DMS 273 (cell line): Measurements from ENCODE around the gene CERT1.
A peak's percentile ranks its signal among the peaks of the same experiment; 100 is the strongest.
"Not testable (repeated sequence)": the region's sequence is repeated elsewhere in the genome, so short reads cannot be mapped to it uniquely, and the experiment has no call there.

Experiments
- DNase-seq: peaks from one replicate; lab custom pipeline; 2025; ENCODE audit not compliant: unreplicated experiment; lab: John Stamatoyannopoulos, UW

Gene CERT1

DNA sequence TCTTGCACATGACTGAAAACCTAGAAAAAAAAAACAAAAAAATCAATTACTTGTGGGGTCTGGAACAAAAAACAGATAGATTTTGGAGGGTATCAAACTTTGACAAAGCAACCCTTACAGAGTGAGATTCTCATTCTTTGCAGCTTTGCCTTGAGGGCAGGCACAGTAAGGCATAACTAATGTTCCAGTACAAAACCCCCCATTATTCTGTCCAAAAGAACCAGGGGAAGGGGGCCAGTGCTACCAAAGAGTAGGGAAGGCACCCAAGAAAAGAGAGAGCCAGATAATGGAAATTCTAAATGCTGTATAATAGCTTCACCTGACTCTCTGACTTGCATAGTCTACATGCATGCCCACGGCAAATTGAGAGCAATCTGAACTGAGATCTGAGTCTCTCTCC, 13.2 kb upstream of the CERT1 start:
- peak; percentile 23 for DNase-seq

DNA sequence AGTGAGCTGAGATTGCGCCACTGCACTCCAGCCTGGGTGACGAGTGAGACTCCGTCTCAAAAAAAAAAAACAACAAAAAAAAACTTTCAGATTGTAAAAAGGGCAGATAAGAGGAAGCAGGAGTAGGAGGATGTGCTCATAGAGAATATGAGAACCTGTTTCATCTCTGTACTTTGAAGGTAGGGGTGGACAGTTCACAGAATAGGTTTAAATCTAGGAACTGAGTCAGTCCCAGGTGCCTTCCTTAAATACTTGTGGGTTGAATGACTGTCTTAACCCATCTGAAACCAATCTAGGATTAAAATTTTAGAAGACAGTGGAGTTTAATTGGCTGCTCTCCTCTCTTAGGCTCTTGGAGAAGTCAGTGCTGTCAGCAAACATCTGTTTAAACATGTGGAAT, 12.6 kb upstream of the CERT1 start:
- DNase-seq: no peak

DNA sequence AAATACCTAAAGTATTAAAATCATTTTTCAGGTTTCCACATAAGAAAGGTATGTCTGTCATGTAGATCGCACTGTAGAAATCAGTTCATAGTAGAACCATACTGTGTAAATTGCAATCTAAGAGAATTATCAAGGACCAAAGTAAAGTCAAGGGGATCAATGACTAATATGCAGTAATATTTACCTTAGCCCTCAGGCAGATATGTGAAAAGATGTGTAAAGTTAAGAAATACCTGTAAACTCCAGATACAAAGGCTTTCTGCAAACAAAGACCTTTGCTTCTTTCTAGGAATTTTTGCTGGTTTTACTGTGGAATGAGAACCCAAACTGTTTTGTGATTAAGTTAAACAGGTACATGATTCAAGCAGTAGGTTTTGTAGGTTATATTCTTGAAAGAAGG, 11.8 kb upstream of the CERT1 start:
- DNase-seq: no peak

DNA sequence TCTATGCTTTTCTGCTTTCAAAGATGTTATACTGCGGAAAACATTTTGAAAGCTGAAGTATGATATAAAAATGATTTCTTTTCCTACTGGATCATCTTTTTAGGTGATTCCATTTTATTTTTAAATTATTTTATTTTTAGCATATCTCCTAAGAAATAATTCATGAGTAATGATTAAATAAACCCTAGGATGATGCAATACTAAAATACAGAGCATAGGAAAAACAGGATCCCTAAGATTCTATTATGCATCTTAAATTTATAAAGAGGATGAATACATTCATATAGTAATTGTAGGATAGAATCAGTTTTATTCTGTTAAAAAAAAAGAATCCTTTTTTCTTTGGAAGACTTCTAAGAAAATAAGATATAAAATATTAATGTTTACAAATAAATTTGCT, 11.1 kb upstream of the CERT1 start:
- DNase-seq: no peak

DNA sequence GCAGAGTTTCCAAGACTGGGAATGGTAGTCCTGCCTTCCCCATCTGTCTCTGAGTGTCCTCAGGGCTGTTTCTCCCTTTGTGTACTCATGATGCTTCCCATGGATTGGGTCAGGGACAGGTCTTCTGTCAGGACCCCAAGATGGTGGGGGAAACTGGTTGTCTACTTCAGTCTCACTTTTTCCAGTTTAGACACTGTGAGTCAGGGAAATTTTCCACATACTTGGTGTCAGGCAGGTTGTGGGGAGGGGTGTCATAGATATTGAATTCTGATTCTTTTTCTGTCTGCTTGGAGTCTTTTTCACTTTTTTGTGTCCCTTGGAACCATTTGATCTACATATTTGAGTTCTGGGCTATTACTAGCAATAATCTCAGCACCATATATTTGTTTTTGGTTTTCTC, 10.6 kb upstream of the CERT1 start:
- DNase-seq: no peak

DNA sequence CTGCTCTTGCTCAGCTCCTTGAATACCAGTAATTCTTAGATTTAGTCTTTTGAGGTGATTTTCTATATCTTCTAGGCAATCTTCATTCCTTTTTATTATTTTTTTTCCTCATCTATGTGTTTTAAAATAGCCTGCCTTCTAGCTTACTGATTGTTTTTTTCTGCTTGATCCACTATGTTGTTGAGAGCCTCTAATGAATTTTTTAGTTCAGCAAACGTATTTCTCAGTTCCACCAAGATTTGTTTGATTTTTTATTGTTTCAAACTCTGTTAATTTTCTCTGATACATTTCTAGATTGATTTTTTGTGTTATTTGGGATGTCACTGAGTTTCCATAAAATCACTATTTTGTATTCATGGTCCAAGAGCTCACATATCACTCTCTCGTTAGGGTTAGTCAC, 9.8 kb upstream of the CERT1 start:
- DNase-seq: no peak

DNA sequence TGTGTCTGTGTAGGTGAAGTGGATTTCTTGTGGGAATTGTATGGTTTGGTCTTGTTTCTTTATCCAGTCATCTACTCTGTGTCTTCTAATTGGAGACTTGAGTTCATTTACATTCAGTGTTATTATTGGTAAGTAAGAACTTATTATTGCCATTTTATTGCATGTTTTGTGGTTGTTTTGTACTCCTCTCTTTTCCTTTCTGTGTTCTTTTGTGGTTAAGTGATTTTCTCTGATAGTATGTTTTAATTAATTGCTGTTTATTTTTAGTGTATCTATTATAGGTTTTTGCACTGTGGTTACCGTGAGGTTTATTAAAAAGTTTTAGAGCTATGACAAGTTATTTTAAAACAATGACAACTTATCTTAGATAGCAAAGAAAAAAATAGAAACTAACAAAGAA, 8.3 kb upstream of the CERT1 start:
- no peak for DNase-seq

DNA sequence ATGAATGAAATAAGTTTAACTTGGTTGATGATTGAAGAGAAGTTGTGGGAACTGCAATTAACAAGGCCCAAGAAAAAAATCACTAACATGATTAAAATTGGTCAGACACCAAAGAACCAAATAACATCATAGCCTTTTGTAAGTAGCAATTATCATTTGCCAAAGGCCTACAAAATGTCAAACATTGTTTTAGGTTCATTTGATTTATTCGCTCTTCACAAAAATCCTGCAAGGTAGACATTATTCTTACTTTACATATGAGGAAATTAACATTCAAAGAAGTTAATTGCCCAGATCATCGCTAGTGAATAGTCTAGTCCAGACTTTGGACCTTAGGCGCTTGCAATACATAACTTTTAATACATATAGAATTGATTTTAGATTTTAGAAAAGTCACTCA, 2.9 kb upstream of the CERT1 start:
- DNase-seq: no peak

DNA sequence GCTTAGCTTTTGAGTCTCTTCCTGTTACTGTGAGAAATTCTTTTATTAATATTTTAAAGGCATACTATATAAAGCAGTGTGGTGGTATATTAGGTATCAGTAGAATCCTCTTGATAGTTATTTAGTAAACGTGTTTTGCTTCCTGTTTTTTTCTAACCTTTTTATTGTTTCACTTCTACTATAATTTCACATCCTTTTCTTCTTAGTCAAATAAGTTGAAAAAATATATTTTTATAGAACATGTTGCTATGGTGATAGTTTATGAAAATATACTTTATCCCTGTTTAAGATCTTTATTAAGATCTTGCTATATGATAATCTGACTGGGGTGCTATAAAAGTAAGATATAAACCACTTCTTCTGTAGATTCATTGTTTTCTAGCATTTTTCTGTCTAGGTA, 2.4 kb upstream of the CERT1 start:
- DNase-seq: no peak

DNA sequence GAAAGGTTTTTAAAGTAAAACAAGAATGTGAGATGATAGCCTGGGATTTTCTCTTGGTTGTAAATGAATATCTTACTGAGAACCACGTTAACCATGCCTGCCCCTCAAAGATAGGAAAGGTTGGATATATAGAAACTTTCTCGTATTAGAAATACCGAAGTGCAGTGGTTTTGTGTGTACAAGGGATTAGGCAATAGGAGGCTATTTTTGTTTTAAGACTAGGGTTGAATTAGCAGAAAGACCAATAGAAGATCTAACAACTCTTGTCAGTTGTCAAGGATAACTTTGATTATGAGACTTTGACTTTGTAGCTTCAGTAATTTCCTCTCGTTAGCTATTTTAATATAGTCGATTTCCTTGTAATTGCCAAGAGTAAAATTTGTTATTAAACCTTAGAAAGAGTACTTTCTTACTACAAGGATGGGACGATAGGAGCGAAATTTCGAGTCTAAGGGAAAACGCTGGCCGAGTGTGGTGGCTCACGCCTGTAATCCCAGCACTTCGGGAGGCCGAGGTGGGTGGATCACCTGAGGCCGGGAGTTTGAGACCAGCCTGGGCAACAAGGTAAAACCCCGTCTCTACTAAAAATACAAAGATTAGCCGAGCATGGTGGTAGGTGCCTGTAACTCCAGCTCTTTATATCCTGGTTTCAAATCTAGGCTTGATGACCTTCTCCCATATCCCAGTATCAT, 1.1 kb upstream of the CERT1 start:
- peak; percentile 46 for DNase-seq

DNA sequence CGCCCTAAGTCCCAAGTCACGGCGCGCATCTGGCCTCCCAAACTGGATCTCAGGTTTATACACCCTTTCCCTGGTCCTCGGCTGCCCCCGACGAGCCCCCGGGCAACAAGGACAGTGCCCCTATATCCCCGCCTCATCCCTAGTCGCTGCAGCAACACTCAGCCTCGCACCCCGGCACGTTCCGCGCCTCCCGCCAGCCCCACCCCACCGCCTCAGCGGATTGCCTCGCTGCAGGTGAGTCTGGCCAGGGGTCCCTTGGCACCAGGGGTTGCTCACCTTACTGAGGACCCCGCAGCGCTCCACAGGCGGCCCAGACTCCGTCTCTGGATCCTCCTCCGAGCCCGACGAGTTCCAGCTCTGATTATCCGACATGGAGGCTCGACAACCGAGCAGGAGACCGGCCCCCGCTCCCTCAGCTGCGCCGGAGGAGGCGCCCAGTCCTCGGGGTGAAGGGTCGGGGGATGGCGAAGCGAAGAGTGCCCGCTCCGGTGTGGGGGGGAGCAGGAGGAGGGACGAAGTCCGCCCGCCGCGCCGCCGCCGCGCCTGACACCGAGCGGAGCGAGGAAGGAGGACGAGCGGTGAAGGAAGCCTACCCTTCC, 494 bp downstream of the CERT1 start:
- peak; percentile 75 for DNase-seq

DNA sequence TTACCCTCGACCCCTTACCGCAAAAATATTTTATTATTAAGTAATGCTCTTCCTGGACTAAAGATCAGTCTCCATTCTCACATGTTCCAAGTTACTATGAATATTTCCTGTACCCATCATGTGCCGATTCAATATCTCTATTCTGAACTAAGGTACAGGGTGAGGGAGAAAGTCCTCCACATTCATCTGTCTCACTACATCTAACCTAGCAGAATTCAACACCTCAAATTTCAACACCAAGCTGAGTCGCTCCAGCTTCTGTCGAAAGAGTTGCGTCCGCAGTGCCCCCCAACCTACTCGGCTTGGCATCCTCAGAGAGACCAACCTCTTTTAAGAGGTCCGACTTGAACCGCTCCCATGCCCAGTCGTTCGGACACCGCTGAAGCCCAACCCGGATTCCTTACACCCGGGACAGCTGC, 1.0 kb downstream of the CERT1 start:
- DNase-seq: no peak

DNA sequence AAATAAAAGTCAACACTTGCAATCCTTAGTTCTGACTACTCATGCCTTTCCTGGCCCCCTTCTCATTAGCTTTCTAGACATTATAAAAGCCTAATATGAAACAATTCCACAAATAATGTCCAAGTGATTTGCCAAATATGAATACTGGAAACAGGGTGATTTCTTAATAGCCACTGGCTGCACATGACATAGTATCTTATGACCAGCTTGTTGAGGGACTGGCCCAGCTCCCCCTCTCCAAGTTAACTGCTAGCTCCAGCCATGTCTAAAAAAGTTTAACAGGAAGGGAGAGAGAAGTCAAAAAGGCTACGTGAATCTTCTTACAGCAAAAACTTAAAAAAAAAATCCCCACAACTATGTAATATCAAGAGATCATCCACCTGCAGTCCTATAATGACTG, 1.5 kb downstream of the CERT1 start:
- DNase-seq: peak; percentile 31

DNA sequence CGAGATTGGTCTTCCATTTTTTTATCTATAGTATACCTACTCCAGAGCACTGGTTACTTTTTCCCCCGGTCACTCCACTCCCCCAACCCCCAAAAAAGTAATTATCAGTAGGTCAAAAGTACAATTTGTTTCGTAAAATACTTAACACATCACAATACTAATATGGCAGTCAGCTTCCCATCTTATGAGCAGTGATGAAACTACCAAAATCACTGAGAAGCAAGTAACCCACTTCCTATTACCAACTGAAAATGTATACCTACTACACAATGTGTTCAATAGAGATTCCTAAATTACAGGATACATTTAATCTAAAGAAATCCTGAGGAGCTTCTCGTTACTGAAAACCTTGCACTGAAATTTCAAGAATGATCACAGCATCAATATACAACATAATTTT, 1.9 kb downstream of the CERT1 start:
- no peak for DNase-seq

DNA sequence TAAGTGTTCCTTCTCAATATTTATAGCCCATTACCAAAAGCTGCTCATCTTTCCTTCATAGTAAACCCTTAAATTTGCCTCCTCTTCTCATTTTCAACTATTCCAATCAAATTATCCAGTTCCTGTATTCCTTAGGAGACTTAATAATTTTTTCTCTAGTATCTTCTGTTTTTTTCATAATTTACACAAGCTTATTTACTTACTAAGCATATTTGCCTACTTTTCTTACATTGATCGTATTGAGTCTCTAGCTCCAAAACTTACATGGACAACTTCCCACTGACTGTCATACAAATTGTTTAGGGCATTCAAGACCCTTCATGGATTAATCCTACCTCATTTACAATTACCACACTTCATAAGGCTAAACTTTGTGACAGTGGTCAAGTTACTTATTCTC, 3.6 kb downstream of the CERT1 start:
- no peak for DNase-seq

DNA sequence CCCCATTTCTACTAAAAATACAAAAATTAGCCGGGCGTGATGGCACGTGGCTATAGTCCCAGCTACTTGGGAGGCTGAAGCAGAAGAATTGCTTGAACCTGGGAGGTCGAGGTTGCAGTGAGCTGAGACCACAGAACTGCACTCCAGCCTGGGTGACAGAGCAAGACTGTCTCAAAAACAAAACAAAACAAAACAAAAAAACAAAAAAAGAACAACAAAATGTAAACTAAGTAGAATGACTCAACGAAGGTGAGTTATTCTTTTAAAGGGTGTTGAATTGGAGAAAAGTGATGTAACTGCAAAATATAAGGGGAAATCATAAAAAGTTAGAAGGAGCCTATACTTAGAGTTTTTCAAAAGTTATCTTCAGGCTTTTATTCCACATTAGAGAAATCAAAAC, 6.3 kb downstream of the CERT1 start:
- DNase-seq: not testable (repeated sequence)

DNA sequence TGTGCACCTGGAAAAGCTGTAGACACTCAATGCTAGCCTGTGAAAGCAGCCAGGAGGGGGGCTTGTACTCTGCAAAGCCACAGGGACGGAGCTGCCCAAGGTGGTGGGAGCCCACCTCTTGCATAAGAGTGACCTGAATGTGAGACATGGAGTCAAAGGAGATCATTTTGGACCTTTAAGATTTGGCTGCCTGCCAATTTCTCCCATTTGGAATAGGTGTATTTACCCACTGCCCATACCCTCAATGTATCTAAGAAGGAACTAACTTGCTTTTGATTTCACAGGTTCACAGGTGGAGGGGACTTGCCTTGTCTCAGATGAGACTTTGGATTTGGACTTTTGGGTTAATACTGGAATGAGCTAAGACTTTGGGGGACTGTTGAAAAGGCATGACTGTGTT, 12.6 kb downstream of the CERT1 start:
- DNase-seq: peak; percentile 25

DNA sequence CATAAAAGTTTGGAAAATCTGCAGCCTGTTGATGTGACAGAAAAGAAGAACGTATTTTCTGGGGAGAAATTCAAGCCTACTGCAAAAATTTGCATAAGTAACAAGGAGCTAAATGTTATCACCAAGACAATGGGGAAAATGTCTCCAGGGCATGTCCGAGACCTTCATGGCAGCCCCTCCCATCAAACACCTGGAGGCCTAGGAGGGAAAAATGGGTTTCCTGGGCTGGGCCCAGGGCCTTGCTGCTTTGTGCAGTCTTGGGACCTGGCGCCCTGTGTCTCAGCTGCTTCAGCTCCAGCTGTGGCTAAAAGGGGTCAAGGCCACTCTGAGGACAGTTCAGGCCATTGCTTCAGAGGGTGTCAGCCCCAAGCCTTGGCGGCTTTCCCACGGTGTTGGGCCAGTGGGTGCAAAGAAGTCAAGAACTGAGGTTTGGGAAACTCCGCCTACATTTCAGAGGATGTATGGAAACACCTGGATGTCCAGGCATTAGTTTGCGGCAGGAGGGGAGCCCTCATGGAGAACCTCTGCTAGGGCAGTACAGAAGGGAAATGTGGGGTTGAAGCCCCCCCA, 13.1 kb downstream of the CERT1 start:
- no peak for DNase-seq

DNA sequence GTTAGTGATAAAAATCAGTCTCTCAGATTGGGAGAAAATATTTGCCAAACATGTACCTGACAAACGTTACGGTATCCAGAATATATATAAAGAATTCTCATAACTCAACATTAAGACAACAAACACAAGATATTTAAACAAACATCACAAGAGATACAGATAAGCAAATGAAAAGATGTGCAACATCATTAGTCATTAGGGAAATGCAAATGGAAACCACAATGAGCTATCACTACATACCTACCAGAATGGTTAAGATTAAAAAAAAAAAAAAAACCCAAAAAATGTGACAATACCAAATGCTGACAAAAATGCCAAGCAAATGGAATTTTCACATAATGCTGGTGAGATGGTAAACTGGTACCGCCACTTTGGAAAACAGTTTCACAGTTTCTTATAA, 15.4 kb downstream of the CERT1 start:
- DNase-seq: no peak

DNA sequence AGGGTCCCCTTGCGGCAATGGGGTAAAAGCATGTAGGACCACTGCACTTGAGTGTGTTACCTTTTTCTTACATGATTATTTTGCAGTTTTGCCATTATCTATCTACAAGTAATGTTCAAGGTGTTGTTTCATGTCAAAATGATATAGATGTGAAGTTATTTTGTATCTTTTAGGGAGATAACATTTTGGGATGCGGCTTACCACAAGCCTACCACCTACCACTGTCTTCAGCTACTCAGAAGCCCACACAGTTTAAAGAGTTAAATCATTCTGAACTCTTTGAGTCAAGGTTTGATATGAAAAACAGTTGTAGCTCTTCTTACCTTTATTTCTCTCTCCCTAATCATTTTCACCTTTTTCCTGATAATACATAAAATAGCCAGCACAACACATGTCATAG, 19.8 kb downstream of the CERT1 start:
- DNase-seq: no peak

DNA sequence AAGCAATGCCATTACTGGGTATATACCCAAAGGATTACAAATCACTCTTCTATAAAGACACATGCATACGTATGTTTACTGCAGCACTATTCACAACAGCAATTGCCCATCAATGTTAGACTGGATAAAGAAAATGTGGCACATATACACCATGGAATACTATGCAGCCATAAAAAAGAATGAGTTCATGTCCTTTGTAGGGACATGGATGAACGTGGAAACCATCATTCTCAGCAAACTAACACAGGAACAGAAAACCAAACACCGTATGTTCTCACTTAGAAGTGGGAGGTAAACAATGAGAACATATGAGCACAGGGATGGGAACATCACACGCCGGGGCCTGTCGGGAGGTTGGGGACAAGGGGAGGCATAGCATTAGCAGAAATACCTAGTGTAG, 21.6 kb downstream of the CERT1 start:
- not testable (repeated sequence) for DNase-seq

DNA sequence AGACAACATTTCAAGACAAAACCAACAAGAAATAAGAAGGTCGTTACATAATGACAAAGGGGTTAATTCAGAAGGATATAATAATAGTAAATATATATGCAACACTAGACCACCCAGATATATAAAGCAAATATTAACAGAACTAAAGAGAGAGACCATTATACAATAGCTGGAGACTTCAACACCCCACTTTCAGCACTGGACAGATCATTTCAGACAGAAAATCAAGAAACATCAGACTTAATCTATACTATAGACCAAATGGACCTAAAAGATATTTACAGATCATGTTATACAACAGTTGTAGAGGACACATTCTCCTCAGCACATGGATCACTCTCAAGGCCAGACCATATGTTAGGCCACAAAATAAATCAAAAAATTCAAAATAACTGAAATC, 26.8 kb downstream of the CERT1 start:
- DNase-seq: no peak

DNA sequence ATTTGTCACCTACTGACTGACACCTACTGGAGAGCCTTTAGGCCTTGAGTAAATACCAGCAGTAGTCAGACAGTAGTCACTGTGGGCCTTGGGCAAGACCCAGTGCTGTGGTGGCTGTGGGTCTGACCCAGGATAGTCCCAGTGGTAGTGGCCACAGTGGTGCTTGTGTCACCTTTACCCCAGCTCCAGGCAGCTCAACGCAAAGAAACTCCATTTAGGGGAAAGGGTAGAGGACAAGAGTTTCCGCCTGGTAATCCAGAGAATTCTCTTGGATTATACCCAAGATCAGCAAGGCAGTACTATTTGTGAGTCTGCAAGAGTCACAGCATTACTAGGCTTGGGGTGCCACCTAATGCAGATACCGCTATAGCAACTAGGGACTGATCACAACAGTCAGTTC, 28.9 kb downstream of the CERT1 start:
- no peak for DNase-seq
